ENCODE results near the gene CES4A.

The CES4A gene

DNA sequence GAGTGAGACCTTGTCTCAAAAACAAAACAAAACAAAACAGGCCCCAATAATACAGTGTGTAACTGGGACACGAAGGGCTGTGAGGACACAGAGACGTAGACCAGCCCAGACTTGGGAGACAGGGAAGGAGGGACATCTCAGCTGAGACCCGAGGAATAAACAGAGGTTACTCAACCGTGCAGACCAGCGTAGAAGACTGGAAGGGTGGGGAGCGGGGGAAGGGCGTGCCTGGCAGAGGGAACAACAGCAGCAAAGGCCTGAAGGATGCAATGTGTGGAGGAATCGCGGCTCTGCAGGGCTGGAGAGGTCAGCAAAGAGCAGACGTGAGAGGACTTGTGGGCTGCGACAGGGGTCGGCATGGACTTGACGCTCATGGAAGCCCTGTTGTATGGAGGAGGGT is 11.6 kb upstream of the CES4A start:
- CTCF ChIA-PET = interaction anchor here (0.6 to 2.5 kb wide), 2 partner anchors 42 to 178 kb away, joined by 3 to 10 read pairs; no protein-coding TSS in a partner anchor

DNA sequence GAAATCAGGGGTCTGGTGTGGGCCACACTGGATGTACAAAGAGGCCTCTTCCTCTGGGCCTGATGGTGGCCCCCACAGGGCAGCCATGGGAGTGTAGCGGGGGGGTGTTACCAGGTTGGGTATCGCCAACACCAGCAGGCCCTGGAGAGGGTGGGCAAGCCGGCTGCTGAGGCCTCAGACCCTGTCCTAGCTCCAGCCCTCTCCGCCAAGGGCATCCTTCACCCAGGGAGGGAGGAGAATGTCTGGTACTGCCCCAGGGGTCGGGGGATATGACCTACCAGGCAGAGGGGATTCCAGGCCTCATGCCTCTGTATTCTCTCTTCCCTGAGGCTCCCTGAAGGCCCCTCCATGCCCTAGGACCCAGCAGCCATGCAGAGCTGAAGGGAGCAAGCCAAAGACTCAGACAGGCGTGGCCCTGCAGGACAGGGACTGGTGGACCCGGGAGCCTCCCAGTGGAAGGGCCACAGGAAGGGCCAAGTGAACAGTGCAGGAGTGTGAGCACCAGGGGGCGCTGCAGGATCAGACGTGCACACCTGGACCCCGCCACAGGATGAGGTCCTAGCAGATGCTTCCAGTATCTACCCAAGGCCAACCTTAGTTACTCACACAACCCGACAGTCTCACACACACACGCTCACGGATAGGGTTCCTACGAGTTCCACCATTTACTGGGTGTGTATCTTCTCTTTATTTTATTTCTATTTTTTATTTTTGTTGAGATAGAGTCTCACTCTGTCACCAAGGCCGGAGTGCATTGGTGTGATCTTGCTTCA is 10.9 kb upstream of the CES4A start:
- ChIA-PET POLR2A (no interaction called here), CTCF (interaction anchor here (0.6 to 1.7 kb wide), 4 partner anchors 17 to 322 kb away, joined by 3 to 7 read pairs (median 4); partner anchors contain the start of gene CES3)
- DNase-seq (ENCODE audit: extremely low spot score) = peak; percentile 86
- TF ChIP-seq FOXK2 (IDR thresholded peaks at IDR 0.05) = no peak
- no peak for TF ChIP-seq FOXM1 (IDR thresholded peaks at IDR 0.05; ENCODE audit: borderline replicate concordance)
- TF ChIP-seq NFRKB (IDR thresholded peaks at IDR 0.05) = no peak
- TF ChIP-seq BHLHE40 (IDR thresholded peaks at IDR 0.05; ENCODE audit: borderline replicate concordance) = no peak
- TF ChIP-seq LEF1 (IDR thresholded peaks at IDR 0.05; ENCODE audit: borderline replicate concordance) = no peak
- TF ChIP-seq ARNT (IDR thresholded peaks at IDR 0.05) = no peak
- no peak for TF ChIP-seq ELF4 (IDR thresholded peaks at IDR 0.05)
- no peak for TF ChIP-seq TARDBP (IDR thresholded peaks at IDR 0.05)
- TF ChIP-seq FOXA1 (IDR thresholded peaks at IDR 0.05) = no peak
- no peak for TF ChIP-seq CTBP1 (IDR thresholded peaks at IDR 0.05; ENCODE audit: borderline replicate concordance)

More for the DNA sequence above, 11.6 kb upstream of the CES4A start:
- no peak for DNase-seq (ENCODE audit: extremely low spot score)
- TF ChIP-seq SUZ12 (IDR thresholded peaks at IDR 0.05) (no peak), FOXK2 (IDR thresholded peaks at IDR 0.05) (no peak), ELF4 (IDR thresholded peaks at IDR 0.05) (no peak), NFRKB (IDR thresholded peaks at IDR 0.05) (no peak), HDGF (IDR thresholded peaks at IDR 0.05; ENCODE audit: borderline replicate concordance) (no peak), LEF1 (IDR thresholded peaks at IDR 0.05; ENCODE audit: borderline replicate concordance) (no peak), FOXA1 (IDR thresholded peaks at IDR 0.05) (no peak), L3MBTL2 (conservative IDR thresholded peaks at IDR 0.05) (no peak), SP1 (IDR thresholded peaks at IDR 0.05) (no peak), CTBP1 (IDR thresholded peaks at IDR 0.05; ENCODE audit: borderline replicate concordance) (no peak)
- POLR2A ChIA-PET = no interaction called here

DNA sequence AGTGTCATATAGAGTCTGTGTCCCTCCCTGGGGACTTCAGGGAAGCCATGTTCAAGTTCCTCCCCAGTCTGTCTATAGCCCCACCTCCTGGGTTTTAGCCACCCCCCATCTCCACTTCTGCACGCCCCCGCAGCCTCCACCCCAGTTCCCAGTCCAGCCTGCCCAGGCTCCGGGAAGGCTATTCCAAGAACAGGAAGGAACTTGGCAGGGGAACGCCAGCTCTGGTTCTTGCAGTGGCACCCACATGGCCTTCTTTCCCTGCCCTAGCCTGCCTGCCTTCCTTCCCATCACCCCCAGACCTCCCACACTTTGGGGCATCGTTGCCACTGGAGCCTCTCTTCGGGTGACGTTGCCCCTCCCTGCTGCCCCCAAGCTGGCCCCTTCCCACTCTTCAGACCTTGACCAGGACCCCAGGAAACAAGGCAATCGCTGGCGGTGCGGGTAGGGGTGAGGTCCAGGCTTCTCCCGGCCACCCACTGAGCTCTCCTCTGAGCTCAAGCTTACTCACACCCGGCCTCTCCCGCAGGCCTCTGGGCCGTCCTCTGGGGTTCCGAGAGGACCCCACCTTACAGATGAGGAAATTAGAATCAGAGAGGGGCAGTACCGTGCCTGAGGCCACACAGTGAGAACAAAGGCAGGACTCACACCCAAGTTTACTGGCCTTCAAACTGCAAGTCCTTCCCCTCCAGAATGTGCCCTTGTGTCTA is 9.2 kb upstream of the CES4A start:
- TF ChIP-seq NFRKB (IDR thresholded peaks at IDR 0.05) (no peak), ARNT (IDR thresholded peaks at IDR 0.05) (no peak), FOXM1 (IDR thresholded peaks at IDR 0.05; ENCODE audit: borderline replicate concordance) (no peak), L3MBTL2 (conservative IDR thresholded peaks at IDR 0.05) (no peak), FOXK2 (IDR thresholded peaks at IDR 0.05) (no peak), ELF4 (IDR thresholded peaks at IDR 0.05) (no peak), ZNF384 (IDR thresholded peaks at IDR 0.05) (no peak), LEF1 (IDR thresholded peaks at IDR 0.05; ENCODE audit: borderline replicate concordance) (no peak), CTBP1 (IDR thresholded peaks at IDR 0.05; ENCODE audit: borderline replicate concordance) (no peak), SUZ12 (IDR thresholded peaks at IDR 0.05) (no peak), FOXA1 (IDR thresholded peaks at IDR 0.05) (no peak), TARDBP (IDR thresholded peaks at IDR 0.05) (no peak), BHLHE40 (IDR thresholded peaks at IDR 0.05; ENCODE audit: borderline replicate concordance) (no peak), HDGF (IDR thresholded peaks at IDR 0.05; ENCODE audit: borderline replicate concordance) (no peak)
- TF ChIP-seq, protein P1, sequence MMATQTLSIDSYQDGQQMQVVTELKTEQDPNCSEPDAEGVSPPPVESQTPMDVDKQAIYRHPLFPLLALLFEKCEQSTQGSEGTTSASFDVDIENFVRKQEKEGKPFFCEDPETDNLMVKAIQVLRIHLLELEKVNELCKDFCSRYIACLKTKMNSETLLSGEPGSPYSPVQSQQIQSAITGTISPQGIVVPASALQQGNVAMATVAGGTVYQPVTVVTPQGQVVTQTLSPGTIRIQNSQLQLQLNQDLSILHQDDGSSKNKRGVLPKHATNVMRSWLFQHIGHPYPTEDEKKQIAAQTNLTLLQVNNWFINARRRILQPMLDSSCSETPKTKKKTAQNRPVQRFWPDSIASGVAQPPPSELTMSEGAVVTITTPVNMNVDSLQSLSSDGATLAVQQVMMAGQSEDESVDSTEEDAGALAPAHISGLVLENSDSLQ (IDR thresholded peaks at IDR 0.05) = no peak
- DNase-seq (ENCODE audit: extremely low spot score) = no peak
- POLR2A ChIA-PET = no interaction called here
- CTCF ChIA-PET = interaction anchor here (1.7 kb wide), 1 partner anchor 39 kb away, joined by 7 read pairs; no protein-coding TSS in a partner anchor

DNA sequence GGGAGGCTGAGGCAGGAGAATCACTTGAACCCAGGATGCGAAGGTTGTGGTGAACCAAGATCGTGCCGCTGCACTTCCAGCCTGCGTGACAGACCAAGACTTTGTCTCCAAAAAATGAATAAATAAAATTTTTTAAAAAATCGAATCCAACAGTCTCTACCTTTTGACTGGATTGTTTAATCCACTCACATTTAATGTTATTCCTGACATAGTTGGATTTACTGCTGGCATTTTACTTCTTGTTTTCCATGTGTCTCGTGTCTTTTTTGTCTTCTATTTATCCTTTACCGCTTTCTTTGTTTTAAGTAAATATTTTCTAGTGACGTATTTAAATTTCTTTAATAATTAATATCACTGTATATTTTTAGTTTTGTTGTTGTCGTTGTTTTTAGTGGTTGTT is 5.4 kb upstream of the CES4A start:
- POLR2A ChIA-PET = no interaction called here
- TF ChIP-seq FOXM1 (IDR thresholded peaks at IDR 0.05; ENCODE audit: borderline replicate concordance) (no peak), FOXK2 (IDR thresholded peaks at IDR 0.05) (no peak), CTBP1 (IDR thresholded peaks at IDR 0.05; ENCODE audit: borderline replicate concordance) (no peak), ARNT (IDR thresholded peaks at IDR 0.05) (no peak), FOXA1 (IDR thresholded peaks at IDR 0.05) (no peak)
- CTCF ChIA-PET = interaction anchor here (0.5 kb wide), 1 partner anchor 35 kb away, joined by 3 read pairs; no protein-coding TSS in a partner anchor

DNA sequence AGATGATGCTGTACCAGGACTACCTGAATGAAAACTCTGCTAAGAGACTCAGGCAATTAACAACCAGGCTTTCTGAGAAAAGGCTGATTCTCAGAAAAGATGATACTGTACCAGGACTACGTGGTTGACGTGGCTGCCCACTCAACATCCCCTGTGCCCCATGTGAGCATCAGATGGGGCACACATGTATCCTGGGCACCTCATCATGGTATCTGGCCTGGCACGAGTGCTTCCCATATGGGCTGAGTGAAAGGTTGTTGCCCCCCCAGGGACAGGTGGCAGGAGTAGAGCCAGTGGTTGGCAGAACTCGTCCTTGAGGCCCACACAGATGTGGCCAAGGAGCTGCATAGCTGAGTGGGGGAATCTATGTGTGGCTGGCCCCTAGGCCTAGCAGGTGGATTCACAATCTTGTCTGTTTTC is 3.5 kb upstream of the CES4A start:
- DNase-seq (ENCODE audit: extremely low spot score) = no peak
- TF ChIP-seq TARDBP (IDR thresholded peaks at IDR 0.05) = no peak
- no peak for TF ChIP-seq ELF4 (IDR thresholded peaks at IDR 0.05)
- TF ChIP-seq BHLHE40 (IDR thresholded peaks at IDR 0.05; ENCODE audit: borderline replicate concordance) = no peak
- no peak for TF ChIP-seq FOXK2 (IDR thresholded peaks at IDR 0.05)
- no peak for TF ChIP-seq NFRKB (IDR thresholded peaks at IDR 0.05)
- TF ChIP-seq FOXM1 (IDR thresholded peaks at IDR 0.05; ENCODE audit: borderline replicate concordance) = no peak
- TF ChIP-seq, protein P1 (IDR thresholded peaks at IDR 0.05) = no peak
- TF ChIP-seq SP1 (IDR thresholded peaks at IDR 0.05) = no peak
- no peak for TF ChIP-seq SUZ12 (IDR thresholded peaks at IDR 0.05)
- no peak for TF ChIP-seq FOXA1 (IDR thresholded peaks at IDR 0.05)
- no peak for TF ChIP-seq ZNF384 (IDR thresholded peaks at IDR 0.05)
- no peak for TF ChIP-seq LEF1 (IDR thresholded peaks at IDR 0.05; ENCODE audit: borderline replicate concordance)
- no peak for TF ChIP-seq ARNT (IDR thresholded peaks at IDR 0.05)
- TF ChIP-seq L3MBTL2 (conservative IDR thresholded peaks at IDR 0.05) = no peak
- no peak for TF ChIP-seq CTBP1 (IDR thresholded peaks at IDR 0.05; ENCODE audit: borderline replicate concordance)
- TF ChIP-seq HDGF (IDR thresholded peaks at IDR 0.05; ENCODE audit: borderline replicate concordance) = no peak
- ChIA-PET CTCF (interaction anchor here (1.2 kb wide), 1 partner anchor 170 kb away, joined by 3 read pairs; no protein-coding TSS in a partner anchor), POLR2A (no interaction called here)

More for the DNA sequence above, 5.4 kb upstream of the CES4A start:
- DNase-seq (ENCODE audit: extremely low spot score) = no peak

DNA sequence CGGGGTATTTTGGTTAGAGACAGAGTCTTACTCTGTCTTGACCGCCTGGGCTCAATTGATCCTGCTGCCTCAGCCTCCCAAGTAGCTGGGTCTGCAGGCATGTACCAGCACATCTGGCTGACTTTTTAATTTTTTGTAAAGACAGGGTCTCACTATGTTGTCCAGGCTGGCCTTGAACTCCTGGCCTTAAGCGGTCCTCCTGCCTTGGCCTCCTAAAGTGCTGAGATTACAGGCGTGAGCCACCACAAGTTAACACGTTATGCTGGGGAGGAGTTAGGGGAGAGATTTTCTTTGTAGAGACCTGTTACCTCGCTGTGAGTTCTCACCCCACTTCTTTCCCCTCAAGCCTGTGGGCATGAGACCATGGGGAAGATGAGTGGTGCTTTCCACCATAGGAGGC is 1.8 kb upstream of the CES4A start:
- ChIA-PET POLR2A (no interaction called here), CTCF (interaction anchor here (0.7 to 1.2 kb wide), 3 partner anchors 26 to 168 kb away, joined by 3 read pairs; no protein-coding TSS in a partner anchor)
- DNase-seq (ENCODE audit: extremely low spot score) = no peak
- no peak for TF ChIP-seq FOXM1 (IDR thresholded peaks at IDR 0.05; ENCODE audit: borderline replicate concordance)
- TF ChIP-seq ARNT (IDR thresholded peaks at IDR 0.05) = no peak
- no peak for TF ChIP-seq L3MBTL2 (conservative IDR thresholded peaks at IDR 0.05)
